Mucosa of rectum (tissue), 2 donors: ENCODE results near the gene PIK3CA.

ENCODE experiments used
- H3K27ac ChIP-seq, 2 donors: one replicate each; pipeline ENCODE4 v1.7.0; 2013; ENCODE audit warnings: inconsistent platforms in 2 of 2, low read depth in 2 of 2, low read length in 2 of 2
- H3K27me3 ChIP-seq, 2 donors: one replicate each; pipeline ENCODE4 v1.7.0; 2013; ENCODE audit warnings: low read length in 2 of 2; ENCODE audit not compliant: control insufficient read depth in 2 of 2, insufficient read depth in 2 of 2
- H3K36me3 ChIP-seq, 2 donors: one replicate each; pipeline ENCODE4 v1.7.0; 2013; ENCODE audit warnings: low read length in 2 of 2; ENCODE audit not compliant: control insufficient read depth in 2 of 2, insufficient read depth in 2 of 2
- H3K4me1 ChIP-seq, 2 donors: one replicate each; pipeline ENCODE4 v1.7.0; 2013; ENCODE audit warnings: low read length in 2 of 2, mild to moderate bottlenecking in 1 of 2; ENCODE audit not compliant: control insufficient read depth in 2 of 2, insufficient read depth in 2 of 2
- H3K4me3 ChIP-seq, 2 donors: one replicate each; pipeline ENCODE4 v1.7.0; 2013; ENCODE audit warnings: low read length in 2 of 2
- H3K9ac ChIP-seq, 2 donors: one replicate each; pipeline ENCODE4 v1.7.0; 2013; ENCODE audit warnings: low read length in 2 of 2, low read depth in 1 of 2, mild to moderate bottlenecking in 1 of 2
- H3K9me3 ChIP-seq, 2 donors: one replicate each; pipeline ENCODE4 v1.7.0; 2013; ENCODE audit warnings: low read length in 2 of 2; ENCODE audit not compliant: control insufficient read depth in 2 of 2
- donor health status: healthy.
- donor health status: Normal muscosa, but diverticular disease.

Gene PIK3CA

GRCh38 chr3:179286331-179286730 lies 138.2 kb downstream of the PIK3CA start:
- Histone ChIP-seq H3K9ac (no peak overlapping the region), H3K4me1 (no peaks in the 10 kb centered on the region), H3K27ac (no peak overlapping the region), H3K9me3 (no peaks in the 10 kb centered on the region), H3K27me3 (no peaks in the 10 kb centered on the region), H3K36me3 (no peaks in the 10 kb centered on the region), H3K4me3 (no peak overlapping the region)

GRCh38 chr3:179288845-179289244 lies 140.7 kb downstream of the PIK3CA start:
- Histone ChIP-seq H3K36me3 (no peaks in the 10 kb centered on the region), H3K4me3 (no peak overlapping the region), H3K9ac (no peak overlapping the region), H3K4me1 (no peaks in the 10 kb centered on the region), H3K27ac (no peak overlapping the region), H3K9me3 (no peaks in the 10 kb centered on the region), H3K27me3 (no peaks in the 10 kb centered on the region)

DNA sequence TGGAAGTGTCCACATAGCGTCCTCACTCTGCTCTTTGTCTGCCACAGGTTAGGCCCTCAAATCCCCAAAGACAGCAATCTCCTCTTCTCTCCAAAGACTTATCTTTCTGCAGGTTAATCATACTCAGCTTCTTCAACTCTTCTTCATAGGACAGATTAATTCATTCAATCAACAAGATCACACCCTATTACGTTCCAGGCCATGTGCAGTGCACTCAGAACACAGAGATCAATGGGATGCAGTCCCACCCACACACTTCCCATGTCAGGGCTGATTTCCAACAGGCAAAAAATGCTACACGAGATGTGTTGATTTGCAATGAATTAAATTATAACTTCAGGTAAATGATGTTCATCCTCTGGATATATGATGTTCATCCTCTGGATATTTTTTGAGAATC lies 141.1 kb downstream of the PIK3CA start:
- H3K4me1 ChIP-seq = no peaks in the 10 kb centered on the region
- H3K4me3 ChIP-seq = no peak overlapping the region
- H3K9me3 ChIP-seq = no peaks in the 10 kb centered on the region
- no peak overlapping the region for H3K9ac ChIP-seq
- H3K27me3 ChIP-seq = no peaks in the 10 kb centered on the region
- no peaks in the 10 kb centered on the region for H3K36me3 ChIP-seq
- no peak overlapping the region for H3K27ac ChIP-seq
